Pulmonary artery endothelial cell (primary cell): ENCODE measurements around the gene CYTIP. TPM values are rescaled to one million over a fixed set of nuclear protein-coding genes. Genes with fewer than 3 reads are reported as not detected.
"Not testable (repeated sequence)": the region's sequence is repeated elsewhere in the genome, so short reads cannot be mapped to it uniquely, and the experiment has no call there.

Experiments used
- DNase-seq: peaks from one replicate; pipeline ENCODE4 v3.0.0-alpha.2; 2011; ENCODE audit warnings: low read depth, low spot score
- total RNA-seq: library from RNA; depleted of rRNA; stranded (reverse); fragments of >200 nt; gene quantifications from 2 replicates; pipeline ENCODE4 v1.2.3, GENCODE V29; 2014

The CYTIP gene
- total RNA-seq, 1 donor from 2014 or later: 0.07 TPM

GRCh38 chr2:157375384-157375783 lies 68.5 kb downstream of the CYTIP start:
- DNase-seq: no peak

GRCh38 chr2:157368508-157368907 lies 75.4 kb downstream of the CYTIP start:
- not testable (repeated sequence) for DNase-seq

GRCh38 chr2:157367704-157368103 lies 76.2 kb downstream of the CYTIP start:
- no peak for DNase-seq

Other genes with a start within 250 kb of the CYTIP start
- gene GALNT5, start 186.4 kb downstream of the CYTIP start, total RNA-seq: under 0.01 TPM in 1 of 2 replicates, not detected in the other
- gene ERMN, start 118.3 kb downstream of the CYTIP start, total RNA-seq: not detected in 2 replicates
- gene ACVR1C, start 184.8 kb upstream of the CYTIP start, total RNA-seq: 0.07 TPM in 2 replicates